ENCODE data around the gene NUP210L. TPM values are rescaled to one million over a fixed set of nuclear protein-coding genes. Genes with fewer than 3 reads are reported as not detected.
A peak's percentile ranks its signal among the peaks of the same experiment; 100 is the strongest.

The NUP210L gene
- total RNA-seq, 2 experiments from 2014 or later = 0.04 TPM; not detected in 1

GRCh38 chr1:153945795-153946621, 208.9 kb downstream of the NUP210L start:
- Mint-ChIP-seq H3K9me3 (no peaks in the 10 kb centered on the region), H3K27ac (peak overlapping the region; percentile 95), H3K4me1 (peaks cover 26% of the 10 kb centered on the region), H3K36me3 (peaks cover 24% of the 10 kb centered on the region), H3K27me3 (no peaks in the 10 kb centered on the region), H3K4me3 (peak overlapping the region; percentile 93)
- DNase-seq = peak; percentile 80

- DNase-seq = peak; percentile 83
- Mint-ChIP-seq H3K4me3 (peak overlapping the region; percentile 93), H3K27me3 (no peaks in the 10 kb centered on the region), H3K4me1 (peaks cover 26% of the 10 kb centered on the region), H3K27ac (peak overlapping the region; percentile 95), H3K36me3 (peaks cover 25% of the 10 kb centered on the region), H3K9me3 (no peaks in the 10 kb centered on the region)
Observed at GRCh38 chr1:153945131-153945794, 209.6 kb downstream of the NUP210L start.

- peak overlapping the region; percentile 95 for H3K27ac Mint-ChIP-seq
- no peaks in the 10 kb centered on the region for H3K27me3 Mint-ChIP-seq
- DNase-seq = no peak
- H3K9me3 Mint-ChIP-seq = no peaks in the 10 kb centered on the region
- peaks cover 27% of the 10 kb centered on the region for H3K36me3 Mint-ChIP-seq
- peak overlapping the region; percentile 93 for H3K4me3 Mint-ChIP-seq
- peaks cover 26% of the 10 kb centered on the region for H3K4me1 Mint-ChIP-seq
Observed at GRCh38 chr1:153944827-153945117, 210.1 kb downstream of the NUP210L start.

- no peaks in the 10 kb centered on the region for H3K27me3 Mint-ChIP-seq
- peak overlapping the region; percentile 95 for H3K27ac Mint-ChIP-seq
- H3K9me3 Mint-ChIP-seq = no peaks in the 10 kb centered on the region
- DNase-seq = no peak
- peaks cover 27% of the 10 kb centered on the region for H3K36me3 Mint-ChIP-seq
- peaks cover 26% of the 10 kb centered on the region for H3K4me1 Mint-ChIP-seq
- peak overlapping the region; percentile 93 for H3K4me3 Mint-ChIP-seq
Observed at GRCh38 chr1:153944005-153944826, 210.7 kb downstream of the NUP210L start.

GRCh38 chr1:153942766-153943549, 211.9 kb downstream of the NUP210L start:
- no peak overlapping the region for H3K4me3 Mint-ChIP-seq
- no peaks in the 10 kb centered on the region for H3K9me3 Mint-ChIP-seq
- DNase-seq = no peak
- H3K4me1 Mint-ChIP-seq = peaks cover 26% of the 10 kb centered on the region
- no peaks in the 10 kb centered on the region for H3K27me3 Mint-ChIP-seq
- H3K36me3 Mint-ChIP-seq = peaks cover 22% of the 10 kb centered on the region
- H3K27ac Mint-ChIP-seq = peak overlapping the region; percentile 42

Other genes starting within 250 kb of the NUP210L start
- 10 to 100 TPM; 49.4 to 53.1 TPM for gene GATAD2B, start 232.1 kb downstream of the NUP210L start, total RNA-seq
- 10 to 100 TPM; 90.2 to 91.4 TPM for gene DENND4B, start 208.4 kb downstream of the NUP210L start, total RNA-seq
- 10 to 100 TPM; 56.4 to 67.0 TPM for gene CRTC2, start 196.5 kb downstream of the NUP210L start, total RNA-seq
- gene SLC39A1, start 191.5 kb downstream of the NUP210L start, total RNA-seq = 10 to 100 TPM; 60.6 to 63.1 TPM
- 1 to 10 TPM; 6.8 to 7.3 TPM for gene CREB3L4, start 187.2 kb downstream of the NUP210L start, total RNA-seq
- 100 to 1,000 TPM; 204 to 214 TPM for gene JTB, start 177.4 kb downstream of the NUP210L start, total RNA-seq
- gene RAB13, start 168.7 kb downstream of the NUP210L start, total RNA-seq = 10 to 100 TPM; 48.7 to 53.5 TPM
- 1,000 to 10,000 TPM; 1,340 to 1,924 TPM for gene RPS27, start 164.3 kb downstream of the NUP210L start, total RNA-seq
- 100 to 1,000 TPM; 725 to 753 TPM for gene TPM3, start 37.0 kb upstream of the NUP210L start, total RNA-seq
- not detected for gene CFAP141, start 51.3 kb upstream of the NUP210L start, total RNA-seq
- 100 to 1,000 TPM; 247 to 266 TPM for gene UBAP2L, start 65.9 kb upstream of the NUP210L start, total RNA-seq
- gene HAX1, start 117.6 kb upstream of the NUP210L start, total RNA-seq = 100 to 1,000 TPM; 167 to 181 TPM
- gene AQP10, start 166.0 kb upstream of the NUP210L start, total RNA-seq = not detected
- gene ATP8B2, start 170.5 kb upstream of the NUP210L start, total RNA-seq = 10 to 100 TPM; 64.9 to 66.4 TPM